NCI-H774 (cell line): Measurements from ENCODE around the gene PLEKHA5.

Experiments used
- DNase-seq: peaks from one replicate; lab custom pipeline; 2025; lab: John Stamatoyannopoulos, UW

PLEKHA5 gene

DNA sequence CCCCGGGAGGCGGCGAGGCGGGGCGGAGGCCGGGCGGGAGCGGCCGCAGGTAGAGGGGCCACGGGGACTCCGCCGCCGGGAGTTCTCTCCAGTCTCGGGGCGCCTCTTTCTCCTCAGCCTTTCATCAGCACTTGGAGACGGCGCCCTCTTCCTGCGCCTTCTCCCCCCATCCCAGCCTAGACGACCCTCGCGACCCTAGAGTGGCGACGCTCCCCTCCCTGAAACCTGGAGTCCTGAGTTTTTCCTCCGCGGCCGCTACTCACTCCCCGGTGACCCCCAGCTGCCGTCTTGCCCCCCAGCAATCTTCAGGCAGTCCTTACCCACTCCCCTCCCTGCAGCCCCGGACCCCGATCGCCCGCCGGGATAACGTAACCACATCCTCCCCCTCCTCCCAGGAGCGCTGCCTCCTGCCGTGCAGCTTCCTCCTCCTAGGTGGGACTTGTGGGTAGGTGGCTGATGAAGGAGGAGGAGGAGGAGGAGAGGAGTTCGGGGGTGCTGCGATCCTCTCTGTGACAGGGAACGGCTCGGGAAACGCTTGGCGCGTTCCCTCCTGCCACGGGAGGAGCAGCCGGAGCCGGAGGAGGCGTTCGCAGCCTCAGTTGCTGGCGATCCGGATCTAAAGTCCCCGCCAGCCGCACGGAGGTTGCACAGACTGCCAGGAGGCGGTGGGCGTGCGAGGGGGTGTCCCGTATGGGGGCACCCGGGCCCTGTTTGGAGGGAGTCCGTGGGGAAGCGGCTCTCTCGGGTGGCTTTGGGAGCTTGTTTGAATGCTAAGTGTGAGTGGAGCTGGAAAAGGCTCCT is 891 bp downstream of the PLEKHA5 start:
- no peak for DNase-seq

DNA sequence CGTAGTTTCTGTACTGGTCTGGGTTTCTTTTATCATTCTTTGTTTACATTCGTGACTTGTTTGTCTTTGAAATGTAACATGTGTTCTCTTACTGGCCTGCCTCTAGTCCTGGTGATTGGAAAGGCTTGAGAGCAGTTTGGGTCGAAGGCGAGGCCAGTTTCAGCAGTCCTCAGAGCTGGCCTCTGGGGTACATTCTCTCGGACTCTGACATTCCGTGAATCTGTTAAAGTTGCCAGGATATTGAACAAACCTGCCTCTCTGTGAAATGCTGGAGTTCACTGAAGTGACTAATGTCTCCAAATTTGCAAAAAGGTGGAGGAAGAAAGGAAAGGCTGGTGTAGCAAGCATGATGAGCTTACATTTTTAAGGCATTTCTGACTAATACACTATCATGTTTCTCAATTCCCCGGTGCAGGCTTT is 1.5 kb downstream of the PLEKHA5 start:
- DNase-seq = no peak

DNA sequence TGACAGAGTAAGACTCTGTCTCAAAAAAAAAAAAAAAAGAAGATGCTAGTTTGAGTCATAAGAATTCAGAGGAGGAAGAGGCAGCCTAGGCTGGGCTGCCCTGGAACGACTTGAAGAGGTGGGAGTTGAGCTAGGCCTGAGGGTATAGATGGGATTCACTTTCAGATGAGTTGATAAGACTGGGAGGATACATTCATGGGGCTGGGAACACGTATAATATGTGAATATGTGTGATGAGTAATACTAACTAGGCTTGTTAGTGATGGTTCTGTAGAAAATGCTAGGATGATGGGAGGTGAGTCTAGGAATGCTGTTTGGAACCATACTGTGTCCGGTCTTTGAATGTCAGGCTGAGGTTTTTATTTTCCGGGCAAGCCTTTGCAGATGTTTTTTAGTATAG is 9.0 kb downstream of the PLEKHA5 start:
- DNase-seq = no peak

DNA sequence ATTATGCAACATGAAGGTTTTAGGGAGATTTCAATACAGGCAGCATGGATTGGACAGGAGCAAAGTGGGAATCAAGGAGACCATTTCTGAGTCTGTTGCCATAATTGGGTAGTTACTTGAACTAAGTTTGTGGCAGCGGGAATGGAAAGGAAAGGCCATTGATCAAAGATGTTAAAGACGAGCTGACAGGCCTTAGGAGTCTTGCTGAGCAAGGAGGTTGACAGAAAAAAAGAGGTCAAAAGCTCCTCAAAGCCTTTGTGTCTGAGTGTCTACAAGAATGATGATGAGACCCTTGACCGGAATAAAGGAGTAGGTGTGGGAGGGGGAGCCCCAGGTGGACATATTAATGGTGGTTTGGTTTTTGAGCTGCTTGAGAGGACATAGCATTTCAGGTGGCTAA is 9.4 kb downstream of the PLEKHA5 start:
- DNase-seq = no peak

DNA sequence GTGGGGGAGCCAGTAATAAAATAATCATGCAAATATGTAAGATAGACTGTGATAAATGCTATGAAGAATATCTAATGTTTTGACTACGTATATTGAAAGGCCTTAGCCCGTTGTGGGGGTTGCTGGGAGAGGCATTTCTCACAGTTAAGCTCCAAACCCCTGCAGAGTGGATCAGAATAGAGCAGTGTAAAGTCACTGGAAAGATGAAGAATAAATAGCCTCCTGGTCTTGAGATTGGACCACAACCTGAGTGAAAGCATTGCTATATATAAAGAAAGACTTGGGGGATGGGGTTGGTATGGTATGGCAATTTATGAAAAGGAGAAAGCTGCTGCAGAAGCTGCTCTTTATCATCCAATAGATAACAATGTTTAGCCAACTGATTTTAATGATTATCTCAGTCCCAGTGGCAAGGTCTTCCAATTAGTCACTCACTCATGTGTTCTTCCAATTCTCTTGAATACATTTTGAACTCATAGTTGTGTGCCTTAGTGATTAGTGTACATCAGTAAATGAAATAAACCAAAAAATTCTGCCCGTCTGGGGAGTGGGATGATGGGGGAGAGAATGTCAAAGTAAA is 10.2 kb downstream of the PLEKHA5 start:
- no peak for DNase-seq

DNA sequence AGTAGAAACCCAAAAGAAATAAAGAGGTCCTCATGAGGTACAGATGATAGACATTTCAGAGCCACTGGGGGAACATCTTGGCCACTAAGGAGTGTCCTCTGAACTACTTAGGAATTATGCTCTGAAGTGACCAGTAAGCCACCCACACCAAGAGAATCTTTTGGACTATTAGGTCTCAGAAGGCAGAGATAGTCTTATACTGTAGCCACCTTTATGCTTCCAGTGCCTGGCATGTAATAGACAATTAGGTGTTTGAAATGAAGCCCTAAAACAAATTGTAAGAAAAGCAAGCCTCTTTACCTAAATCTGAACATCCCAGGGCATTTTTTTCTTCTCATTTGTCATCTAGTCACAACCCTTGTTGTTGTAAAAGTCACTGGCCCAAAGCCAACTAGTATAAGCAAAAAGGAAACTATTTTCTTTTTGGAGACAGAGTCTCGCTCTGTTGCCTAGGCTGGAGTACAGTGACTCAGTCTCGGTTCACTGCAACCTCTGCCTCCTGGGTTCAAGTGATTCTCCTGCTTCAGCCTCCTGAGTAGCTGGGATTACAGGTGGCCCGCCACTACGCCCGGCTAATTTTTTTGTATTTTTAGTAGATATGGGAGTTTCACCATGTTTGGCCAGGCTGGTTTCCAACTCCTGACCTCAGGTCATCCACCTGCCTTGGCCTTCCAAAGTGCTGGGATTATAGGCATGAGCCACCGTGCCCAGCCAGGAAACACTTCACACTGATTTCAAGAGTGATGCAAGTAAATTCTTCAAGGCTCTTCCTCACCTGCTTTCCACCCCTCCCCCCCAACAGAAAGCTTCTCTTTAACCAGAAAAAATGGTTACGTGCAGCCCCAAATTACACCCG is 11.1 kb downstream of the PLEKHA5 start:
- DNase-seq = no peak

DNA sequence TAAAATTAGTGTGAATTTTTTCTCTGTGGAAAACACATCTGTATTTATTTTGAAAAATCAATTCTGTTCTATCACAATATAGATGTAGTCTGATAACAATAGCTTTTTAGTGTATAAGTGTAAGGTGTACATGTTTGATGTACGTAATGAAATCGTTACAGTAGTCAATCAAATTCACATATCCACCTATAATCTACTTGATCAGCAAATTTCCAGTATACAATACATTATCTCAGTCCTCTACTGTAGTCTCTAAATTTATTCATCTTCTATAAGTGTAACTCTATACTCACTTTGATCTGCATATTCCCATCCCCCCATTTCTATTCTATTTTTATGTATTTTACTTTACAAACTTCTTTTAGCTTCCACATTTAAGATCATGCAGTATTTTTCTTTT is 13.0 kb downstream of the PLEKHA5 start:
- DNase-seq = no peak

DNA sequence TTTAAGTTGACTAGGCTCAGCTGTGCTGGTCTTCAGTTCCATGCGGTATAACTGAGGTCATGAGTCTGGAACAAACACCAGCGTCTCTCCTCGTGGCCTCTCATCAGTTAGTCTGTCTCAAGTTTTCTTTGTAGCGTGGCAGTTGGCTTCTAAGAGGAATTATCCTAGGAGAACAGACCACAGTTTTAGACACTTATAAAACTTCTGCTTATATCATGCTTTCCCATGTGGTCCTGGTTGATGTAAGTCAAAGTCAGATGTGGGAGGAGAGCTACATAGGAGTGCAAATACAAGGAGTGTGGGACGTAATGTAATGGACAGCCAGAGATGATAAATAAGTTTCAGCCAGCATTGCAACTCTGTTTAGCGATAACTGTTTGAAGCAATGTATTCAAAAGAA is 14.8 kb downstream of the PLEKHA5 start:
- DNase-seq = no peak

DNA sequence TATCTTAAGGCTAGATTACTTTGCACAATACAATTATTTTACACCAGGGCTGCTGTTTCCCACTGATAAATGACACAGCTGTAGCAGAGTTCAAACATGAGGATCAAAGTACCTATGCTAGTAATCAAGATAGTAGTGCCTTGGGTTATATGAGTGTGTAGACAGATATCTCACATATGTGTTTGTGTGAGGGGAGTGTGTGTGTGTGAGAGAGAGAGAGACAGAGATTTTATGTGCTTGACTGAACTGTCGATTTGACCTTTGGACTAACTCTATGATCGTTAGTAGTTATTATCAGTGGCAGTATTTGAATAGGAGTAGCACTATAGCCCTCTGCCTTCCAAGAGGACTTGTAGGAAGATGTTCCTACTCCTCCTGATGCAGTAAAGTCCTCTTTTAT is 15.5 kb downstream of the PLEKHA5 start:
- no peak for DNase-seq

DNA sequence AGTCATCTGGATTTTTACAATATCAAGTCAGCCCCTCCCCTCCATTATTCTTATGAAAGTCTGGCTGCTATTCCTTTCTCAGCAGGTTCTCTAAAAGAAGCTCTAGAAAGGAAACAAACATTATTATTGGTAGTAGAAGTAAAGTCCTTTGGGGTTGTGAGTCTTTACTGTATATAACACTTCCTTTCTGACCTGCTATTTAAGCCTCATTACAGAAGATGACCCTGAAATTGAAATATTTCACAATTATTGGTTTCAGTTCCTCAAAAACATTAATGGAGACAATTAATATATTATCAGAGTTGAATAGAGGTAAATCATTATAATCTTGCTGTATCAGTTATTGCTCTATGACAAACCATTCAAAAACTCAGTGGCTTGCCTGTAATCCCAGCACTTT is 19.3 kb downstream of the PLEKHA5 start:
- DNase-seq = no peak

DNA sequence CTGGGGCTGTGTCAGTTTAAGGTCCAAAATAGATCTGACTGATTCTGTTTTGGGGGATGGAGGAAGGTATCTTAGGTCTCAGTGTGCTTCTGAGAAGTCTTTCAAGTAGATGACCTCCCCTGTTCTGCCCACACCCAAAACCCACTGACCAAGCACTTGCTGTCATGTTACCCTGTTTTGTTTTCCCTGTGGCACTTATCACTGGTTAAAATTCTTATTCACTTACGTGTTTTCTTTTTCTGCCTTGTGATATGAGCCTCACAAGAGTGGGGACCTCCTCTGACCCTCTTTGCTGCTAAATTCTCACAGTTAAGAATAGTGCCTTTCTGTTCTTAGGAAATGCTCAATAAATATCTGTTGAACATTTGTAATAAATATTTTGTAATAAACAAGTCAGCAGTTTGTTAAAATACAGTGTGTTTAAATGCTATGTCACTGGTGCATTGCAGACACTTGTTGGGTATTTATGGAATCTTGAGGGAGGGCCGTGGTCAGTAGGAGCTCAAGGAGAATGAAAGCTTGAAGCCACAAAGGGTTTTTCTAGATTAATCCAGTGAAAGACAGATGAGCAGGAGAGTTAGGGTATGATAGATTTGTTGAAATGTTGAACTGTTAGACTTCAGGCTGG is 20.9 kb downstream of the PLEKHA5 start:
- DNase-seq = no peak

DNA sequence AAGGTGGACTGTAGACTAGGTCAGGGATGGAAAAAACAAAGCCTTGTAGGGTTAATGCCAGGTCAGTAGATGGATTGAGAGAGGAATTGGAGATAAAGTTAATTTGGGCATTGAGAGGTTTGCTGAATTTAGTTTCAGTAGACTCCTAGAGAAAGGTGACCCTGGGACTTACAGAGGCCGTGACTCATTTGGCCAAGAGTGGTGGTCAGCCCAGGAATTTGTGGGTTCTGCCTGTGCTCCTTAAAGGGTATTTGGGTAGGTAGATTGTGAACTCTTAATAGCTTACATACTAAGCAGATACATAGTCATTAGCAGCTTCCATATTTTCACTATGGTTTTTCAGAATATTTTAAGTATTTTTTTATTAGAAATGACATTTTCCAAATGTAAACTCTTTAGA is 21.8 kb downstream of the PLEKHA5 start:
- DNase-seq = no peak

DNA sequence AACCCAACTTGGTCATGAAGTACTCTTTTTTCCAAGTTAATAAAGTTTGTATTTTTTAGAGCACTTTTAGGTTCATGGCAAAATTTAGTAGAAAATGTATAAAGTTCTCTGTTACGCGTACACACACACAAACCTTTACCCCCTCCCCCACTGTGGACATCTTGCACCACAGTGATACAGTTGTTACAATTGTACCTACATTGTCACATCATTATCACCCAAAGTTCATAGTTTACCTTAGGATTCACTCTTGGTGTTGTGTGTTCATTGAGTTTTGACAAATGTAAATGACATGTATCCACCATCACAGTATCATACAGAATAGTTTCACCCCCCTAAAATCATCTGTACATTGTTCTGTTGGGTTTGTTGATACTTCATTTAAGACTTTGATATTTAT is 23.9 kb downstream of the PLEKHA5 start:
- DNase-seq = no peak

DNA sequence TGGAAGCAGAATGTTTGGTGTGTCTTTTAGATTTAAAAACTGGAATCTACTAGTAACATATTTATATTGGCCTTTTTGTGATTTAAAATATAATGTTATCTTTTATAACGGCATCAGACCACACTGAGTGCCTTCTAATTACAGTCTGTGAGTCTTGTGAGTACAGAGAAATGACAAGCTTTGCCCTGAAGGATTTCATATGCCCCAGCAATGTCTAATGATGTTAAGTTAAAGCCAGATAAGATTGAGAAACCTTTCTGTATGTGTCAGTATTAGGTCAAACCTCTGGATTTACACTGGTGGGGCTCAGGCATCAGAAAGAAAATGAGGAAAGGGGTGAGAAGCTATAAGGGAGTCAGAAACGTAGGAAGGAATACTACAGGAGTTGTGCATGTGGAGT is 25.2 kb downstream of the PLEKHA5 start:
- no peak for DNase-seq

DNA sequence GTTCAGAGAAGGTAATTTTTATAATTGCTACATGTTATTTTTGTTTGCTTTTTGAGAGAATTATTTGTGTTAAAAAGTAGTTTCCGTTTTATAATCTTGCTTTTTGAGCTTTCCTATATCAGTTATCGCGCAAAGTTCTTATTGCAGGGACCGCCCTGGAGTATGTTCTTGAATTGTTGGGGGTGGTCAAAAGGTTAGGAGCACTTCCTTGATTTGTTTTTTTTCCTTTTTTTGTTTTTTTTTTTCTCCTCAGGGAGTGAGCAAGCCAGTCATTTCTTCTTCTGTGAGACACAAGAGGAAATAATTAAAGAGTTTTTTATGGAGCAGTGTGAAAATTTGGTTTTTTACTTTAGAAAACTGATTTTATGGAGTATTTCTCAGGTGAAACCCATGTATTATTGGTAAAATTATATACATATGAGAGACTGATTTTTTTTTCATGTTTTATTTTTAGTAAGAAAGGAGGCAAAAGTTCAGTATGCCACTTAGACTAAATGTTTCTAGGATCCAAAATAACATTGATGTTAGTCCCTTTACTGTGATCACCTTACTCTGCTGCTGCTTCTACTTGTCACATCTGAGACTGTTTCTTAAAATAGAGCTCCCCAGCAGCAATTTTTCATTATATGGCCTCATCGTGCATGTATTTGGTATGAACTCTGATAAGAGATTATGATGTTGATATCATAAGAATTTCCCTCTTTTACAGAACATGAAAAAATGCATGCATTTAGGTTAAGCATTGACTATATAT is 26.6 kb downstream of the PLEKHA5 start:
- no peak for DNase-seq

DNA sequence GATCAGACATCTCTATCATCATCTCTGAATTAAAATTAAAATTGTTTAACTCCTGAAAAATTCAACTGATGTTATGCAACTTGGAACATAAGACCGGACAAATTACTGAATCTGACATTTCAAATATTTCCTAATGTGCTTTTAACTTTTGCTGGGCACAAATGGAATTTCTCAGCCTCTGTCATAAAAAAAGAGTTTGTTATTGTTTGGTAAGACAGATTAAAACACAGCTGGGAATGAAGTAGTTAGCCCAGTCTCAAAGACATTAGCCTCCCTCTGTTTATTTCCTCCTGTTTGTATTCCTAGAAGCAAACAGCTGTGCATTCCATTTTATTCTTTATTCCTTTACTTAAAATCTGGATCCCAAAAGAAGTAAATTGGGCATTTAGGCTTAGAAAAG is 29.4 kb downstream of the PLEKHA5 start:
- DNase-seq = no peak

DNA sequence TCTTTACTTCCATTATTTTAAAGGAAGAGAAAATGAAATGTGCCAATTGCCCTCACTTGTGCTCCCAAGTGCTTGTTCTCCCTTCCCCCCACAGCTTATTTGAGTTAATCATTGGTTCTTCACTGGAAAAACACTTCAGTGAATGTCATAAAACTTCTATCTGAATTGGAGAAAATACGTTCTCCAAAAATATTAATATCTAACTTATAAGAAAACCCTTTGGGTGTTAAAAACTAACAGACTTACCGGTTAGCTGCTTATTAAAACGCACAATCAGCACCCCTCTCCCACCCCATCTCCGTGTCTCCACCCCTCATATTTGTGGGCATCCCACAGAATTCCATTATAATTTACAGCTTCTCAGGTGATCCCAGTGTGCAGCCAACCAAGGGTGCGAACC is 31.7 kb downstream of the PLEKHA5 start:
- no peak for DNase-seq

DNA sequence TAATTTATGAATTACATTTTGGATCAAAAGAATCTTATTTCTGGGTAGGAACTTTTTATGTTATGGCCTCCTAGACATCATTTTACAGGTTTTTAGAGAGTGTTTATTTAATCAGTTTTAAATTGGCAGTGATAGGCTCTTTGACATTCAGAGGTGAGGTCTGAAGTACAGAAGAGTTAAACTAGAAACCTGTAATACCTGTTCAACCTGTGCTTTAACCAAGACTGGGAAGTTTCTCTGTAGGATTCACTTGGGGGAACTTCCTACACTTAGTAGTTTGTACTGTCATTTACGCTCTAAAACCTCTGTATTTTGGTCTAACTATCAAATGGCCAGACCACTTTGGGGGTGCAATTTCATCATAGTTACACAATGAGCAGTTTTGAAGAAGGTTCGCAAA is 35.9 kb downstream of the PLEKHA5 start:
- no peak for DNase-seq

DNA sequence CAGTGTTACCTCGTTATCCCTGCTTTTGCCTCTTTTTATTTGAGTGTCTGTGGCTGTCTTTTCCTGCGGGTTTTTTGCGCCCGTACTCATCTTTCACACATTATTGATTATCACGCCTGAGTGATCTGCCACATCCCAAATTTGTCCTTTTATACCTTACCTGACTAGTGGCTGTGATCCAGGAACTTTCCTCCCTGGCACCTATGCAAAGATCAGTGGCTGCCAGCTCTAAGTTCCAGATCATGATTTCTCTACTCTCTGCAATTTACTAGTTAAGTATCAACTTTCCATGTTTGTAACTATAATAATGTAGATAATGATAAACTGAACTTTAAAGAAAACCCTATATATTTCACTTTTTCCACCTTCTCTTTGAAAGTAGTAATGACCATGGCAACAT is 36.9 kb downstream of the PLEKHA5 start:
- no peak for DNase-seq

DNA sequence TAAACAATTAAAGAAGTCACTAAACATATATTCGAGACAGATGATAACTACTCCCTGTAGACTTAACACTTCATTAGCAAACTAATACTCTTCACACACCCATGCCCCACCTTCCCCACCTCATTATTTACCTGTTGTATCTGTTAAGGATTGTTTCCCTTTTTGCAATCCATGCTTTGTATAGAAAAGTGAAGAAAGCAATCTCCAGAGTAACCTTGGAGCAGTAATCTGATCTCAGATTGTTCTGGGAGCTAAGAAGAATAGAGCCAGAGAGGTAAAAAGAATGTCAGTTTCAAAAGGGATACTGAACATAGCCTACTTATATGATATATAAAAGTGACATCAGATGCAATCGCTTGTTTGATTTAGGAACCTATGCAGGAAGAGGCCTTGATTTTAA is 37.4 kb downstream of the PLEKHA5 start:
- DNase-seq = no peak

DNA sequence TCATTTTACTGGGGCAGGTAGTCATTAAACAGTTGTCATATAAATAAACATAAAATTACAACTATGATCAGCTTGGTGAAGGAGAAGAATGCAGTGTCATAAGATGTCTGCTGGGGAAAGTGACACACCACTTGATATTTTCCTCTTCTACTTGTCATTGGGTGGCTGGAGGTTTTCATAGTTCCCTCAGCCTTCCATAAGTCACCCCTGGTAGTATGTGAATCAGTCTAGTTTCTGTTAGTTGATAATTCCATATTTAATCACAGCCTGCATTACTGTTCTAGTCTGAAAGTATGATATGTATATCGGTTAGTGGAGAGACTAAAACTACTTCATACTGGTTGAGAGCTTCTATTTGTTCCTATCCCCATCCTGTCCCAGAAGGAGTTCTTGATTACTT is 38.2 kb downstream of the PLEKHA5 start:
- no peak for DNase-seq

DNA sequence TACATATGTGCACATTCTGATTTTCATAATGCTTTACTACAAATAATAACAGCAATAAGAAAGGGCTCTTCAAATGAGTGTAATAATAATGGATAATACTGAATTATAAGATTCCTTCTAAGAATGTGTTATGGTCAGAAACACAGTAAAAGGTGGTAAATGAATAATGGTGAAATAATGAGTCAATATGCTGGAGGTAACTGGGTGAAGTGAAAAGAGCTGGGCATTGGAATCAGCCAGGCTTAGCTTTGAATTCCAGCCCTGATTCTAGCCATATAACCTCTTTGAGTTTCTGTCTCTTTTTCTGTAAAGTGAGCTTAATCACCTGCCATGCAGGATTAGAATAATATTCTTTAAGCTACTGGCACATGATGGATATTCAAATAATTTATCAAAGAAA is 39.1 kb downstream of the PLEKHA5 start:
- DNase-seq = no peak
